Right kidney (tissue), 9 donors: ENCODE data around the gene CDH7.

Source experiments
- DNase-seq: peaks from one replicate; pipeline ENCODE4 v3.0.0-alpha.2; 2016
- long read RNA-seq, 8 donors: transcript quantifications; one replicate each; lab custom pipeline, GENCODE V29; 2026

The CDH7 gene, protein sequence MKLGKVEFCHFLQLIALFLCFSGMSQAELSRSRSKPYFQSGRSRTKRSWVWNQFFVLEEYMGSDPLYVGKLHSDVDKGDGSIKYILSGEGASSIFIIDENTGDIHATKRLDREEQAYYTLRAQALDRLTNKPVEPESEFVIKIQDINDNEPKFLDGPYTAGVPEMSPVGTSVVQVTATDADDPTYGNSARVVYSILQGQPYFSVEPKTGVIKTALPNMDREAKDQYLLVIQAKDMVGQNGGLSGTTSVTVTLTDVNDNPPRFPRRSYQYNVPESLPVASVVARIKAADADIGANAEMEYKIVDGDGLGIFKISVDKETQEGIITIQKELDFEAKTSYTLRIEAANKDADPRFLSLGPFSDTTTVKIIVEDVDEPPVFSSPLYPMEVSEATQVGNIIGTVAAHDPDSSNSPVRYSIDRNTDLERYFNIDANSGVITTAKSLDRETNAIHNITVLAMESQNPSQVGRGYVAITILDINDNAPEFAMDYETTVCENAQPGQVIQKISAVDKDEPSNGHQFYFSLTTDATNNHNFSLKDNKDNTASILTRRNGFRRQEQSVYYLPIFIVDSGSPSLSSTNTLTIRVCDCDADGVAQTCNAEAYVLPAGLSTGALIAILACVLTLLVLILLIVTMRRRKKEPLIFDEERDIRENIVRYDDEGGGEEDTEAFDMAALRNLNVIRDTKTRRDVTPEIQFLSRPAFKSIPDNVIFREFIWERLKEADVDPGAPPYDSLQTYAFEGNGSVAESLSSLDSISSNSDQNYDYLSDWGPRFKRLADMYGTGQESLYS
- long read RNA-seq, donor 1, result 0 reads
- long read RNA-seq, donor 2, full-length matches to known transcripts, result 3 of 3 reads
- long read RNA-seq, donor 2, partial matches to known transcripts, result 0 of 3 reads
- long read RNA-seq, donor 2, other reads (novel, unspliced or antisense), result 0 of 3 reads
- long read RNA-seq, donor 3, result 0 reads
- long read RNA-seq, donor 4, result 0 reads
- long read RNA-seq, donor 5, full-length matches to known transcripts, result 1 of 1 reads
- long read RNA-seq, donor 5, partial matches to known transcripts, result 0 of 1 reads
- long read RNA-seq, donor 5, other reads (novel, unspliced or antisense), result 0 of 1 reads
- long read RNA-seq, donor 6, partial matches to known transcripts, result 0 of 1 reads
- long read RNA-seq, donor 6, other reads (novel, unspliced or antisense), result 0 of 1 reads
- long read RNA-seq, donor 7, result 0 reads
- long read RNA-seq, donor 8, partial matches to known transcripts, result 0 of 4 reads
- long read RNA-seq, donor 8, other reads (novel, unspliced or antisense), result 0 of 4 reads

DNA sequence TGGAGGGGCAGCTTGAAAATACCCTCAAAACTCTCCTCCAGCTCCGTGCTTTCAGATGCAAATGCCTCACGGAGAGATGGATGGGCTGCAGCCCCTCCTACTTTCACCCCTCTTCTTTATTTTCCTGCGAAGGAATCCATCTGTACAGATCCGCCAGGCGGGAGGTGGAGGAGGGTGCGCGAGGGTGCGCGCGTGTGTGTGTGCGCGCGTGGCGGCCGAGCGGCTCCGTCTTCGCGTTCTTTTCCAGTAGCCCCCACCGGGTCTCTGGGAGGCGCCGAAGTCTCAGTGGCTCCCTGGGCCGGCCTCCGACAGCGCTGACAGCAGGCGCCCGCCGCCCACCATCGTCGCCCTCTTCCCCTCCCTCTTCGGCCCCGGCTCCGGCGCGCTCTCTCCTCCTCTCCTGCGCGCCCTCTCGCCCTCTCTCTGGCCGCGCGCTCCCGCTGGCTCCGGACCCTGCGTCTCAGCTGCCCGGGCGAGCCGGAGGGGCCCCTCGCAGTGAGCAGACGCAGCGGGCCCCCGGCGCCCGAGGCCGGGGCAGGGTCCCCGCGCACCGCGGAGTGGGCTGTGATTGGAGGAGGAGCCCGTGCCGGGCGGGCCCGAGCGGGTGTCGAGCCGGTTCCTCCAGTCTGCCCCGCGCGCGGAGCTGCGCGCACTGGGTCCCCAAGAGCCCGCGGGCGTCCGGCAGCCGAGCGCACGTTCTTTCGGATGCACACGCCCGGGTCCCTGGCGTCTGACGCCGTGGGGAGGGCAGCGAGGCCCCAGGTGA is at the start of gene CDH7:
TSS of gene CDH7 (plus strand) at position 624 of the 766 bp plus-strand sequence. CDS start 11,831 bp downstream, outside the sequence.
- DNase-seq, result peak; percentile 96

DNA sequence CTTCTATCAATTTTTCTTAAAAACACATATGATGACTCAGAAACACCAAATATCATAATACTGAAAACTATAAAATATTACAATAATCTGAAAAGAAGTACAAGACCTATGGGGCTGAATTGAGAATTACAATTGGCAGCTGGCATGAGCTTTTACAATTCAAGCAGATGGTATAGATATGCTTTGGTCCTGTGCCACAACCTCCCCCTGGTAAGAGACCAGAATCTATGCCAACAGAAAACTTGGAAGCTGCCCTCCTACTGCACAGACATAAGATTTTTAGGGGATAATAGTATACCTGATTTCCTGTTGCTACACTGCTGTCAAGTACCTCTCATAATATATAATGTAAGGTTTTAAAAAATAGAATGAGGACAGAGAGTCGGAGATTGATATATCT is 46.8 kb upstream of the CDH7 start:
- DNase-seq, result no peak

GRCh38 chr18:65706646-65707045 is 44.2 kb upstream of the CDH7 start:
- no peak for DNase-seq

DNA sequence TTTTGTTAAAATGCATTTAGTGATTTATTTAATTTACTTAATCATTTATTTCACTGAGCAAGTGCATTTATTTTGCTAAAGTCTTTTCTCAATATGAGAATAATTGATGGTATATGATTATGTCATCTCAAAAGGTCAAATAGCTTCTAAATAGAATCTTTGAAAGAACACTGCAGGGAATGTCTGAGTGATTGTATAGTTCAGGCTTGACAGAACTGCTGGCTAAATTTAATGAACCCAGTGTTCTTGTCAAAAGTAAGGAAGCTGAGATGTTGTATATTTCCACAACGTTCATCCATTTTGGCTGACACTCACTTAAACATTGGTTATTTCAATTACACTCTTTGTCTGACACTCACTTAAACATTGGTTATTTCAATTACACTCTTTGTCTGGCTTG is 39.3 kb upstream of the CDH7 start:
- no peak for DNase-seq

DNA sequence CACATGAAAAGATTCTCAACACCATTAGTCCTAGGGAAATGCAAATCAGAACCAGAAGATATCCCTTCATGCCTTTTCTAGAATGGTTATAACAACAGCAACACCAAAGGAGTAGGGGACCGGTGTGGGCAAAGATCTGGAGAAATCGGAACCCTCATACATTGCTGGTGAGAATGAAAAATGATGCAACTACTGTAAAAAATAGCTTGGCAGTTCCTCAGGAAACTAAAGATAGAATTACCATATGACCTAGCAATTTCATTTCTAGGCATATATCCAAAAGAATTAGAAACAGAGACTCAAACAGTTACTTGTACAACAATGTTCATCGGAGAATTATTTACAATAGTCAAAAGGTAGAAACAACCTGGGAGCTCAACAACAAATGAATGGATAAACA is 29.2 kb upstream of the CDH7 start:
- DNase-seq, result no peak

DNA sequence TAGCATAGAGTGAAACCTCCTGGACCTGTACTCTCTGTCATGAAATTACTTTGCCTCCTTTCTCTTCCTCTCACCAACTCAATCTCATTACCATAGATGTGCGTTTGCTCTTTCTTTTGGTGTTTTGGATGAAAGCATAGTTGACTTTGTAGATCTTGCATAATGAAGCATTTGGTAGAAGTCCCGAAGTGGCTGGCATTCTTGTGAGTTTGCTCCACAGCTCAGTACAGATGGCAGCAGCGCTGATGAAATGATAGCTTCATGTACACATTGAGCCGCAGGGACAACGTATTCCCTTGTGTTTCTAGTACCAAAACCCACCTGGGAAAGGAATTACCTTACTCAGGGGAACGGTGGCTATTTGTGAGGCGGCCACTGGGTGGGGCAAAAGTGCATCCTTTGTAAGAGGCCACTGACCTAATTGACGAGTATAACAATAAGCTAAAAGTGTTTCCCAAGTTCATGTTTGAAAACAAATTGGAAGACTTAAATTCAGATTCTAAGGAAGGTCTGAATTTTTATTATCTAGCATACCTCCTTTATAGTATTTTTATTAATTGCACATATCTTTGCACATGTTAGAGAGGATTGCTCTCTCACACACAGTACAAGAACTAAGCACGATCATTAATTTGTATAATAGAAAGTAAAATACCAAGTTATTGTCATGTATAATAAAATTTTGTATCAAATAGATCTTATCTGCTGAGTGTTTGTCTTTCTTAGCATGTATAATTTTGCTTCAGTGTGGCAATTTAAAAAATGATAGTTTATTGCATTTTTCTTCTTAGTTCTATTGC is 25.4 kb upstream of the CDH7 start:
- DNase-seq, result no peak

DNA sequence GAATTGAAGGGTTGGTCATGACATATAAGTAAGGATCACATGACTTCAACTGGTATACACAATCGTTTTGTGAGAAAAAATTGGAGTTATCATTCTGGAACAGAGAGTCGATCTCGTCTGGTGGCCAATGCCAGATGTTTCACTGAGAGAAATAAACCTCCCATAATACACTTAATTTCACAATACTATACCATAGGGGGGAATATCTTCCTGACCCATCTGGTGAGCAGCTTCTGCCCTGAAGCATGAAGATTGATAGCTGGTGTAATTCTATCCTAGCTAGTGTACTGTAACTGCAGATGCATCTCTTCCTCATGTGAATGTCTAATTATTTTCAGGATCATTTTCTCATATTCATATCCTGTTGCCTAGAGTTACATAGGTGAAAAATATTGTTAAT is 15.7 kb upstream of the CDH7 start:
- DNase-seq, result no peak

DNA sequence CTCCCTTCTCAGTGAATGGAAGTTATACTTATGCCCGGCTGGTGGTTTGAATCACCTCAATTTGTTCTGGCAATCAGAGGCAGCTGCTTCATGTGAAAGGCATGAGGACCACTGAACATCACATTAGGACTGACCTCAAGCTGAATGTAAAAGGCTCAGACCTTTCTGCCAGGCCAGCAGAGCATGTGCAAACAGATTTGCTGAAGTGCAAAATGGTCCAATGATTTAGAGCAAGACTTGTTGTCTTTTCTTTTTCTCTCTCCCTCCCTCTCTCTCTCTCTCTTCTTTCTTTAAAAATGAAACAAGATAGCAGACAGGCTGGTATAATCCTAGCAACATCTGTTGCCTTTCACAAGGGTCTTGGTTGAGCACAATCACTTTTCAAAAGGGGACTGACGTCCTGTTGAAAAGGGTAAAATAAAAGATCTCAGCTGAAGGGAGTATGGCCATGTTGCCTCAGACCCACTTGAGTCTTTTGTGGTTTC is 13.3 kb upstream of the CDH7 start:
- DNase-seq, result no peak

DNA sequence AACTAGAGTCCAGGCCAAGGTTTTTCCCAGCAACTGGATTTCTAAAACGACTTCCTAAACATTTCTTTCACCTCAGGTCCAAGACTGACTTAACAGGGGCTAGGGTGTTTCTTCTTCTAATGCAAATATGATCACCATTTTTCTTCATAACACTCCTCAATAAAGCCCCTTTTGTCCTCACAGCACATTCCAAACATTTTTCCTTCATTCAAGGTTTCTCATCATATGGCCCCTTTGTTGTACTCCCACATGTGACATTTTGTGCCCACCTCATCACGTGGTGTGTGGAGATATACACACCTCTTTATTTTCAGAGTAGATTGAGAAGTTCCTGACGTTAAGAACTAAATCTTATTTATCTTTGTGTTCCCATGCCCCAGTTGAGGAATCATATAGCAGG is 3.9 kb upstream of the CDH7 start:
- DNase-seq, result no peak

DNA sequence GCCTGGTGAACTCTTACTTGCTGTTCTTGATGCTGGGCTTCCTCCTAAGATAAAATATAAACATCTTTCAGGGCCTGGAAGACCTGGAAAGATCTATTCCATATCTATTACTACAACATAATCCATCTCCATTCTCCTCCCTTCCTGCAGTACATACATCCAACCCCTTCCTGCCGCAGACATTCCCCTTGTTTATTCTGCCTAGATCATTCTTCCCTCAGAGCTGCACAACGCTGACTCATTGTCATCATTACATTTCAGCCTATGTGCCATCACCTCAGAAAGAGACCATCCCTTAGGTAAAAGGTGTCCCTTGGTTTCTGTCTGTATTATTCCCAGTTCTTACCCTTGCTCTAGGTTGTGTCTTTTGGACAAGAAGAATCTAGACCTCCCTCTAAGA is 2.5 kb upstream of the CDH7 start:
- no peak for DNase-seq

GRCh38 chr18:65749841-65750240 is 971 bp upstream of the CDH7 start:
- peak; percentile 55 for DNase-seq

- DNase-seq, result peak; percentile 76
Observed at GRCh38 chr18:65751155-65752085, 608 bp downstream of the CDH7 start.

DNA sequence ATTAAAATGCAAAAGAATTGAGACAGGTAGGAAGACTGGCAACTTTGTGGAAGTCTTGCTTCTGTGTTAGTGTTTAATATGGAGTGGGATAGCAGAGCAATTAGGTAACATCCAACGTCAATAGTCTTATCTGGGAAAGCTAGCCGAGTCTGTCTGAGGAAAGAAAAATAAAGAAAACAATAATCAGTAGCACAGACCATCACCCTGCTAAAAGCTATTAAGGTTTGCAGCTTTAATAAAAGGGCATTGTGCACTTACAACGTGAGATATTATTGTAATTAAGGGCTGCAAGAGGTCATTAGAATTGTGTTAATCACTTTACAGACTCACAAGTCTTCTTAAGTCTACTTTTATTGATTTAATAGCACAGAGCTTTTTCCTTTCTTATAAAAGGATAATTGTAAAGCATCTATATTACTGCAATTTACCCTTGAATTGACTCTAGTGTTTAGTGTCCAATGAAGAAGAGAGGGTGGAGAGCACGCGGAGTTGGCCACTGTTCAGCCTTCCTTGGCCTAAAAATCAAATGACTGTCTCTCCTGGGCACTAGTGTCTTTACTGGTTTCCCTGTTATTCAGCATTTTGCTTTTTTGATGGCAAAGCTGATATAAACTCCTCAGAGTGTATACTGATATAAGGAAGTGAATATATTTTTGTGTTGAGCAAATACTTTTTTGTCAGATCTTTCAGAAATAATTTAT is 2.0 kb downstream of the CDH7 start:
- no peak for DNase-seq

DNA sequence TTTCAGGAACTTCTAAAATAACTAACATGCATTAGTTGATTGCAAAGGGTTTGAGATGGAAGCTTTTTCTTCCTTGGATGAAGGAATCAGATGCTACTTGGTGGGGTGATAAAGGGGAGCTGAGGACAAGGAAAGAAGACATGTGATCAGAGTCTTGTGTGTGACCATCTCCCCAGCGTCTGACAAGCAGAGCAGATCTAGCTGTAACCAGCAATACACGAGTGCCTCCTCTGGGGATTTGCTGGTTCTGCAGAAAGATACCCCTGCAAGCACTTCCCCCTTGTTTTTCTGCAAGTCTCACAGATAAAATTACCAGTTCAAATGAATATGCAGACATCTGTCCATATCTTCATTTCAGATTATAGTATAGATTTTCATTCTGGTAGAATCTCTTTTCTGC is 2.7 kb downstream of the CDH7 start:
- DNase-seq, result no peak

DNA sequence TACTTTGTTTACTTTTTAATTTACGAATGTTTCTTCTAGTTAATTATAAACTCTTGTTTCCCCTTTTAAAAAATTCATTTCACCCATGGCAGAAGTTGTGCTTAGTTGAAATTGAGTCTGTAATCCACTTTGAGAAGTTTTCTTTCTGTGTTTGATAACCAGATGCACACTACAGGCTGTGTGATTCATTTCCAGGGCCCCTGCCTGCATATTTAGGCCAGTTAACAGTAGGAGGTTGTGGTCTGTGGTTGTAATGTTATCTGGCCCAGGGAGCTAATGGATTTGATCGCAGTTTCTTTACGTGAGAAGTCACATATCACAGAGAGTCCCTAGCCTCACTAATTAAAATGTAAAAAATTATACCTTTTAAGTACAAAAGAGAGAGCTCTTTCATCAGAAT is 3.3 kb downstream of the CDH7 start:
- no peak for DNase-seq

DNA sequence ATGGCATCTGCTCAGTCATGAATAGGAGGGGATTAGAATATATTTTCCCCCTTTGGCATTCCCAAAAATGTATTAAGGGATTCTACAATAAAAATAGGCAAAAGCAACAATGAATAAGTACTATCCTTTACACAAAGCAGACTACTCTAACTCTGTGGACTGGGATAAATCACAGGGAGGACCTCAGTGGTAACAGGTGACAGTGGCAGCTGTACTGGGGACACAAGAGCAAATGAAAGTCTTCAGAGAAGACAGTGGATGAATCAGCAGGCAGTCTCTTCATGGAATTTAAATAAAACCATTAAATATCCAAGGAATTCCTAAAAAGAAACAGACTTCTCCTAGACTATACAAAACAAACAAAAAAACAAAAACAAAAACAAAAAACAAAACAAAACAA is 4.8 kb downstream of the CDH7 start:
- DNase-seq, result no peak

DNA sequence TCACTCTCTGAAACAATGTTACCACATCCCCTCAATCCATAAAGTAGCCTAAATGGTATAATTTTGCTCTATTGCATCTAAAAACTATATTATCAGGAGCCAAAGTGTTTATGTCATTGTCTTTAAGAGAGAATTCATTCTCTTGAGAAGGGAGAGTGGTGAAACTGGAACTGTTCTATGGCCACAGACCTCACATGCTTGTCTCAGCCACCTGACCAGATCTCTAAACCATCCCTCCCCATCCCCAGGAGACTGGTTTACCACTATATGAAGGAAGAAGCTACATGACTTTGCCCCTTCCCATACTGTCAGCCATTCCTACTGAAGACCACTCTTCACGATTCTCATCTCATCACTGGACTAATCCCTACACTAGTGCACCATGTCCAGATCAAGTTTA is 9.6 kb downstream of the CDH7 start:
- DNase-seq, result no peak

DNA sequence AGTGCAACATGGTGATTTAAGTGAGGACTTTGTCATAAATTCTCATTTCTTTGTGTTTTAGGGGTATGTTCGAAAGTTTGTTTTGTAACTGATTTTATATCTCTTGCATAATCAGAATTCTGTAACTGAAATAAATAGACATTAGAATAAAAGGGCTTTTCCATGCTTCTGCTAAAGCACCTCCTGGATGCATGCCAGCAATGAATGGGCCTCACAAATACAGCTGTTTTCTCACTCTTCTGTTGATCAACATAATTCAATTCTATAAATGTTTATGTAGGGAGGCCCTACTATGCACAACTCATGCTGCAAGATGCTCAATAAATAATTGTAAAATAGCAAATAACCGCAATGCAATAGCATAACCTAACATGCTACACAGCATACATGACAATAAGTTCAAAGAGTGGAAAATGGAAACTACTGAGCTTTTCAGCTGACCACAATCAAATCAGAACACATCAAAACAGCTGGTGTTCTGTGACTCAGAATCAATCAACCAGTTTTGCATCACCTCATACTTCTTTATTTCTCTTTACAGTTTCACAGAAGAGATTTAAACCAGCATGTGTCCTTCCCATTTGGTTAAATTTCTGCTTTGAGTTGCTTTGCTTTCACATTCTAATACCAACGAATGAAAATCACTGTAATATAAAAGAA is 11.0 kb downstream of the CDH7 start:
- no peak for DNase-seq
